ENCODE results near the gene SDF2L1.

SDF2L1 gene

DNA sequence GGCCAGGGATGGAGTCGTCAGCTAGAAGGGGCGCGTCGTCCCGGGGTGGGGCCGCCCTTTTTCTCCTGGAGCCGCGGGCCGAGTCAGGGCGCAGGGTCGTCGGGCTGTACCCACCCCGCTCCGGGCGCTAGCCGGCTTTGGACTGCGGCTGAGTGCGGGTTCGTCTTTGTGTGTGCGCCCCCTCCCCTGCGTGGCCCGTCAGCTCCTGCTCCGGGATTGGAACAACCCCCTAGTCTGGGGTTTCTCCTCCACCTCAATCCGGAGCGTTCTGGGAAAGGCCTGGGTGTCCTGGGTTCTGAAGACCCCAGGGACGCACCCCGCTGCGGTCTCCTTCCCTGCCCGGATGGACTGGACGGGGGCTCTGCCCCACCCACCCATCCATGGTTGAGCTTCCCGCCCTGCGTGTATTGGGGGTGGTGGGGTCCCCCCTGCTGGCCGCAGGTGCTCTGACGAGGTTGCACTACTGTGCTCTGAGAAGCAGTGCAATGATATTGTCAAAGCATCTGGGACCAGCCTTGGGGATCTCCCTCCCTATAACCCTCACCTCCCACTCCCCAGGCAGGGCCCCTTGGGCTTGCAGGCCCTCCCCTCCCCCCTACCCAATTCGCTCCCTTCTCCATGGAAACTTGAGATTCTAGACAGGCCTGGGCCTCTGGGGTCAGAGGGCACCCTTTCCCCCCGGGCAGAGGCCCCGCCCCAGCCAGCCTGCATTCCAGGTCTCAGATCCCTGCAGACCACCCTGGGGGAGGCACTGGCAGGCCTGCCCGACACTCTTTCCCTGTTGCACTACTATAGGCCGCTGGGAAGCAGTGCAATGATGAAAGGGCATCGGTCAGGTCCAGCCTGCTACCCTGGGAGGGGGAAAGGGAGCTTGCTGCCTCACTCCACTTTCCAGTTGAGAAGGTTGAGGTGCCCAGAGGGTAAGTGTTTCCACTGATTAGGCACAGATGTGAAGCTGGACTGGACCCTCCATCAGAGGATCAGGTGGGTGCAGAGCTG lies 10.7 kb downstream of the SDF2L1 start:
- no peak for DNase-seq
- no peaks in the 10 kb centered on the region for H3K27me3 ChIP-seq (replicated peaks)
- TF ChIP-seq, protein P1, sequence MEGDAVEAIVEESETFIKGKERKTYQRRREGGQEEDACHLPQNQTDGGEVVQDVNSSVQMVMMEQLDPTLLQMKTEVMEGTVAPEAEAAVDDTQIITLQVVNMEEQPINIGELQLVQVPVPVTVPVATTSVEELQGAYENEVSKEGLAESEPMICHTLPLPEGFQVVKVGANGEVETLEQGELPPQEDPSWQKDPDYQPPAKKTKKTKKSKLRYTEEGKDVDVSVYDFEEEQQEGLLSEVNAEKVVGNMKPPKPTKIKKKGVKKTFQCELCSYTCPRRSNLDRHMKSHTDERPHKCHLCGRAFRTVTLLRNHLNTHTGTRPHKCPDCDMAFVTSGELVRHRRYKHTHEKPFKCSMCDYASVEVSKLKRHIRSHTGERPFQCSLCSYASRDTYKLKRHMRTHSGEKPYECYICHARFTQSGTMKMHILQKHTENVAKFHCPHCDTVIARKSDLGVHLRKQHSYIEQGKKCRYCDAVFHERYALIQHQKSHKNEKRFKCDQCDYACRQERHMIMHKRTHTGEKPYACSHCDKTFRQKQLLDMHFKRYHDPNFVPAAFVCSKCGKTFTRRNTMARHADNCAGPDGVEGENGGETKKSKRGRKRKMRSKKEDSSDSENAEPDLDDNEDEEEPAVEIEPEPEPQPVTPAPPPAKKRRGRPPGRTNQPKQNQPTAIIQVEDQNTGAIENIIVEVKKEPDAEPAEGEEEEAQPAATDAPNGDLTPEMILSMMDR (IDR thresholded peaks at IDR 0.05; ENCODE audit: low read depth, low read length, missing control alignments), result peak; percentile 8
- H3K36me3 ChIP-seq (replicated peaks), result peaks cover 14% of the 10 kb centered on the region
- in situ Hi-C loops (cut with HindIII; ENCODE audit: low pct_ligation_motif_present, low sequenced_read_pairs), result no loop called here
- peak overlapping the region; percentile 80 for H3K4me3 ChIP-seq (ENCODE audit: low read depth, low read length)
- H3K27ac ChIP-seq, result peak overlapping the region; percentile 53

DNA sequence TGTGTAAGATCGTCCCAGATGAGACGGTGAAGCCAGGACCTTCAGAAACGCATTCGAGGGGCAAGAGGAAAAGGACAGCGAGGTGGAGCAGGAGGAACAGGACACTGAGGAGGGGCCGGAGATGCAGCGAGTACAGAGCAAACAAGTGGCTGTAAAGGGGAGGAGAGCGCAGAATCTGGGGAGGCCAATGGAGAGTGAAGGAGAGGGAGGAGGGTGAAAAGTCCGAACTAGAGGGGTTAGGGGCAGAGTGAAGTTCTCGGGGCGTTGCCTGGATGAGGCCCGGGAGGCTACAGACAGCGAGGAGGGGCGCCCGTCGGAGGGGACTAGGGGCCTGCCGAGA lies 14.9 kb downstream of the SDF2L1 start:
- Histone ChIP-seq H3K27ac (no peak overlapping the region), H3K27me3 (replicated peaks) (peaks cover 5% of the 10 kb centered on the region), H3K4me3 (ENCODE audit: low read depth, low read length) (peak overlapping the region; percentile 54), H3K36me3 (replicated peaks) (peaks cover 8% of the 10 kb centered on the region)
- DNase-seq, result no peak
- in situ Hi-C loops (cut with HindIII; ENCODE audit: low pct_ligation_motif_present, low sequenced_read_pairs), result no loop called here
- TF ChIP-seq, protein P1 (IDR thresholded peaks at IDR 0.05; ENCODE audit: low read depth, low read length, missing control alignments), result no peak

DNA sequence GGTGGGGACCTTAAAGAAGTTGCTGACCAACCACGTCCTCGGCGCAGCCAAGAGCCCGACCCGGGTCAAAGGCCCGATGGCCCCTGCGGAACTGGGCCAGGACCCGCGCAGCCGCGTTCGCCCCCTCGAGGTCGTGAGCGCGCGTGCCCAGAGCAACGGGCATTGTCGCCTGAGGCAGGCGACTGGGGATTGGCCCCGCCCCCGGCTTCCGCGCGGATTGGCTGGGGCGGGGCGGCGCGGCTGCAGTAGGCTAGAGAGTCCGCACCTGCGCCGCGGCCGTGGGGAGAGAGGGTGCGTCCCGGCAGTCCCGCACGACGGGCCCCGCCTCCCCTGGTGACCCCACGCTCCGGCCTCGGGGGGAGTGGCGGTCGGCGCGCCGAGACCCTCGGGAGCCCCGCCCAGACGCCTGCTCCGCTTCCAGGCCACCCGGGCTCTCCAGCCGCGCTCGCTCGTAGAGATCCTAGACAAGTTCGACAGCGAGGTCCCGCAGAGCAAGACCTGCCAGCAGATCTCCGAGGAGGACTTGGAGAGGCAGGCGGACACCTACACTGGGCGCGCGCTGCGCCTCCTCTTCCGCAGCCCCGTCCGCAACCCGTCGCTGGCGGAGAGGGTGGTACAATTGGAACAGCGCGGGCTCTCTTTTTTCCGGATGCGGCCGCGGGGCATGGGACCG lies 15.4 kb downstream of the SDF2L1 start:
- Histone ChIP-seq H3K27ac (no peak overlapping the region), H3K27me3 (replicated peaks) (peaks cover 5% of the 10 kb centered on the region), H3K36me3 (replicated peaks) (peaks cover 8% of the 10 kb centered on the region), H3K4me3 (ENCODE audit: low read depth, low read length) (peak overlapping the region; percentile 54)
- TF ChIP-seq, protein P1 (IDR thresholded peaks at IDR 0.05; ENCODE audit: low read depth, low read length, missing control alignments), result peak; percentile 2
- no peak for DNase-seq
- in situ Hi-C loops (cut with HindIII; ENCODE audit: low pct_ligation_motif_present, low sequenced_read_pairs), result no loop called here

DNA sequence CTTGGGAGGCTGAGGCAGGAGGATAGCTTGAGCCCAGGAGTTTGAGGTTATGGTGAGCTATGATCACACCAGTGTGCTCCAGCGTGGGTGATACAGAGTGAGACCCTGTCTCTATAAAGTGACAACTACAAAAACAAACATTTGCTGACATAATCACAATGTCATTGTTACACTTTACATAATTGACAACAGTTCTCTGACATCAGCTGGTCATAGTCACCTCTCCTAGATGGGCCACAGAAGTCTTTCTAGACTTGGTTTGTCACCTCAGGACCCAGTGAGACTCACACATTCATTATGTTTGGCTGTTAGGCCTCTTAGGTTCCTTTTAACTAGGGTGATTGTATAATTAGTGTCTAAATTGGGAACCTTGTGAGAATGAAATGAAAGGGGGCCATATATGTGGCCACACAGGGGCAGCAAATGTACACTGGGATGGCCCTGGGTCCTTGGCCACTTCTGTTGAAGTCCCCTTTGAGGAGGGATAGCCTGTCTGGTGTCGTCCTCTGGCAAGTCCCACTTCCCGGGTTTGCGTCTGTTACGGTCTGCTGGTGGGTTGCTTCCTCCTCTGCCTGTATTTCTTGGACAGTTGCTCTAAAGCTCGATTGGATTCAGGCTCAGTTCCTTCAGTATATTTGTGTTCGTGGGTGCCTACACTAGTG lies 17.9 kb downstream of the SDF2L1 start:
- no peak for DNase-seq
- TF ChIP-seq, protein P1 (IDR thresholded peaks at IDR 0.05; ENCODE audit: low read depth, low read length, missing control alignments), result no peak
- Histone ChIP-seq H3K4me3 (ENCODE audit: low read depth, low read length) (no peak overlapping the region), H3K27me3 (replicated peaks) (peaks cover 5% of the 10 kb centered on the region), H3K27ac (no peak overlapping the region), H3K36me3 (replicated peaks) (peaks cover 2% of the 10 kb centered on the region)
- in situ Hi-C loops (cut with HindIII; ENCODE audit: low pct_ligation_motif_present, low sequenced_read_pairs), result no loop called here

DNA sequence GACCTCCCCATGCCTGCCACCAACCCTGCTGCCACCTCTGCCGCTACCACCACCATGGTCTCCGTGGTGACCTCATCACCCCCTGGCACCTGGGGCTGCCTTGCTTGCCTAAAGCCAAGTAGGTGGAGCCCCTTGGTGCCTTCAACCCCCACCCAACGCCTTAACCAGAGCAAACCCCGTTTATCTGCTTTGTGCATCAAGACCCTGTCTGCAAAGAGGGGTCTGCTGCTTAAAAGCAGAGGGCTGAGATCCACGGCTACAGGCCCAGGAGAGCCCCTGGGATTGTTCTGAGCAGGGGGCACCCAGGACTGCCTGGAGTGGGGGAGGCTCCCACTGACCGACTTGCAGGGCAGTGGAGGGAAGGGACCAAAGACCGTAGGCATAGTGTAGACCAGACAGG lies 18.8 kb downstream of the SDF2L1 start:
- peaks cover 5% of the 10 kb centered on the region for H3K27me3 ChIP-seq (replicated peaks)
- TF ChIP-seq, protein P1 (IDR thresholded peaks at IDR 0.05; ENCODE audit: low read depth, low read length, missing control alignments), result no peak
- H3K4me3 ChIP-seq (ENCODE audit: low read depth, low read length), result no peak overlapping the region
- H3K36me3 ChIP-seq (replicated peaks), result no peaks in the 10 kb centered on the region
- H3K27ac ChIP-seq, result no peak overlapping the region
- in situ Hi-C loops (cut with HindIII; ENCODE audit: low pct_ligation_motif_present, low sequenced_read_pairs), result no loop called here
- no peak for DNase-seq

All from brain microvascular endothelial cell (primary cell).